NCI-H774 (cell line): ENCODE results near the gene TMEM219.

ENCODE experiments used
- DNase-seq: peaks from one replicate; lab custom pipeline; 2025; lab: John Stamatoyannopoulos, UW

Gene TMEM219

GRCh38 chr16:29995324-29995910 lies 33.5 kb downstream of the TMEM219 start, which contains the start of gene HIRIP3:
HIRIP3 (minus strand) TSS chr16:29995617; CDS start chr16:29995605, 12 bp downstream.
- DNase-seq: peak; percentile 79

DNA sequence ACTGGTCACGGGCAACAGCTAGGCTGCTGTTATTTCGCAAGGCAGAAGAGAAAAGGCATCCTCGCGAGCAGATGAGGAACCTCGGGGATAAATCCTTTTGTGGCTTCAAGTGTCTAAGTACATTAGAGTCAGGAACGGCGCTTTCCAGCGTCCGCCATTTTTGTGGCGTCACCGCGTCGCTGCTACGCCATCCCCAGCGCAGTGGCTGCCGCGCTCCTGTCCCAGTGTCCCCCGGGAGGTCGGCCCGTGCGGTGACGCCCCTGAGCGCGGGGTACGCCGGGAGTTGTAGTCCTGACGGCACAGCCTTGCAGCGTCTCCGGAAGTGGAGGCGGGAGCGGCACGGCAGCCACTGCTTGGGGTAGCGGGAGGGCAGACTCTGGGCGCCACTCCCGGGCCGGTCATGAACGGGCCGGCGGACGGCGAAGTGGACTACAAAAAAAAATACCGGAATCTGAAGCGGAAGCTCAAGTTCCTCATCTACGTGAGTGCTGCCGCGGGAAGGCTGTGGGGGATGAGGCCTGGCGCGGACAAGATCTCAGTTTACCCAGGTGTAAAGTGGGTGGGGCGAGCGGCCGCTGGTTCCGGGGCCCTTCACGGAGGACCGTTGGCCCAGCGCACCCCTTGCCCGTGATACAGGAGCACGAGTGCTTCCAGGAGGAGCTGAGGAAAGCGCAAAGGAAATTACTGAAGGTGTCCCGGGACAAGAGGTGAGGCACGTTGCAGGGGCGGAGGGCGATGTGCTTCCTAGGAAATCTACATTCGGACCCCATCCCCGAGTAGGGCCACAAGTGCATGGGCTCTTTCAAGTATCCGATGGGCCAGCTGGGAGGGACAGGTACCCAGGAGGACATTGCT lies 34.3 kb downstream of the TMEM219 start, which contains the start of gene INO80E:
INO80E (plus strand) TSS at position 331 of the 855 bp plus-strand sequence; CDS start at position 401, 70 bp downstream.
- DNase-seq: peak; percentile 97

- no peak for DNase-seq
Measured at GRCh38 chr16:29996766-29997250, 34.9 kb downstream of the TMEM219 start.

DNA sequence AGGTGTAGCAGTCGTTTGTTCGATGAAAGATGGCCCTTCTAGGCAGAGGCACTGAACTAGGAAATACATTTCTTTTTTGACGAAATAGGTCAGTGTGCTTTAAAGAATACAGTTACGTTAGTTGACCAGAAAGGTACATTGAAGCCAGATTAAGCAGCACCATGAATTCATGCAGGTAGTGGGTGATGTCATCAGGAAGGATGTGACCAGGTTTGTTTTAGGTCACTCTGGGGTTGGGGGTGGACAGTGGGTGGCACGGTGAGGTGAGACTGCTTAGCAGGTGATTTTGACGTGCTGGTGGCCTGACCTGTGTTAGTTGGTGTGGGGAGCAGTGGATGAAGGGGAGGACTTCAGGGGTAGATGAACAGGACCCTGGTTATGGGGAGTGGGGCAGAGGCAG lies 37.7 kb downstream of the TMEM219 start:
- no peak for DNase-seq

DNA sequence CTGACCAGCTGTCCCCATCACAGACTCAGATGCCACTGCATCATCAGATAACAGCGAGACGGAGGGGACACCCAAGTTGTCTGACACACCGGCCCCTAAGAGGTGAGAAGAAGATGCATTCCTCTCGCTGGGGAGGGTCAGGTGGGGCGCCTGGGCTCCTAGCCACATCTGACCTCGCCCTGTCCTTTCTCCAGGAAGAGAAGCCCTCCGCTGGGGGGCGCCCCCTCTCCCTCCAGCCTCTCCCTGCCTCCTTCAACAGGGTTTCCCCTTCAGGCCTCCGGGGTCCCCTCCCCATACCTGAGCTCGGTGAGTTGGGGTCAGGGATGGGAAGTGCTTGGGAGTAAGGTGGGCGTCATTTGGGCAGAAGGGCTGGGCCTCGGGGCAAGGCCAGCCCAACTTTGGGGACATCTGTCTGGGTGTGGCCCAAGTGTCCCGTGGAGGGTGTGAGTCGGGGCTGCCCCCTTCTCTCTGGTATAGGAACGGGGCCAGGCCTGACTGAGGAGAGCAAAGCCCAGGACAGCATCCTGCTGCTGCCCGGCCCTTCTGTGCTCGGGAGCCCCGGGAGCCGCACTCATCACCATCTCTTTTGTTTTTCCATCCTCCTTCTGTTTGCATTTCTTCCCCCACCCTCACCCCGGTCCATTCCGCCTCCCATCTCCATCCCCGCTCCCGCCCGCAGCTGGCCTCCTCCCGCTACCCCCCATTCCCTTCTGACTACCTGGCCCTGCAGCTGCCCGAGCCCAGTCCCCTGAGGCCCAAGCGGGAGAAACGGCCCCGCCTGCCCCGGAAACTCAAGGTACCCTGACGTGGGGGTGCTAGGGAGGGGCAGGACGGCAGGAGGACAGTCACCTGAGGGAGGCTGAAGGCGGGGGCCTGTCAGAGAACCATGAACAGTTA lies 39.1 kb downstream of the TMEM219 start:
- no peak for DNase-seq

DNA sequence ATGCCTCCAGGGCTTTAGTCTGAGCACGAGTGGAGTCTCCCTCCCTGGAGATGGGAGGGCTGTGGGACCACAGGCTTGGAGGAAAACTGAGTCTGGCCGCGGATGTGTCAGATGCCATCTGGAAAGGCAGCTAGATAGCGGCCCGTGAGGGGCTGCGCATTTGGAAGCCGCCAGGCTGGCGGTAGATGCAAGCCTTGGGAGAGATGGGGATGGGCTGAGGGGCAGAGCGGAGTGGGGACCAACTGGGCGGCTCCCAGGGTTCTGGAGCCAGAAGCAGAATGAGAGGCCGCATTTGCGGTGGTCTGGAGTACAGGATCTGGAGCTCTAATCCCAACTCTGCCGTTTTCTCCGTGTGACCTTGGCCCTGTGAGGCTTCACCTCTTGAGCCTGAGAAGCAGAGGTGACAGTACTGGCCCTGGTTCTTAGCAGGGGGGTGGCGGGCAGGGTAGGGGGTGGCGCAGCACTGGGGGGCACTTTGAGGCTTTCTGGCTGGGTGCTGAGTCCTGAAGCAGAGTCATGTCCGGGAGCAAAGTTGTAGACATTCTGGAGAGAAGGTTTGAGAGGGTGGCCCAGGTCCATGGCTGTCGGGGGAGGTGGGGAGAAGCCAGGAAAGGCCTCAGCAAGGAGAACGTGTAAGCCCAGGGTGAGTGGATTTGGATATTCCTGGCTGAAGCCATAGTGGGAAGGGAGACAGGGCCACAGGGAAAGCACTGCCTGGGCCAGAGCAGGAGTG lies 40.9 kb downstream of the TMEM219 start:
- no peak for DNase-seq

DNA sequence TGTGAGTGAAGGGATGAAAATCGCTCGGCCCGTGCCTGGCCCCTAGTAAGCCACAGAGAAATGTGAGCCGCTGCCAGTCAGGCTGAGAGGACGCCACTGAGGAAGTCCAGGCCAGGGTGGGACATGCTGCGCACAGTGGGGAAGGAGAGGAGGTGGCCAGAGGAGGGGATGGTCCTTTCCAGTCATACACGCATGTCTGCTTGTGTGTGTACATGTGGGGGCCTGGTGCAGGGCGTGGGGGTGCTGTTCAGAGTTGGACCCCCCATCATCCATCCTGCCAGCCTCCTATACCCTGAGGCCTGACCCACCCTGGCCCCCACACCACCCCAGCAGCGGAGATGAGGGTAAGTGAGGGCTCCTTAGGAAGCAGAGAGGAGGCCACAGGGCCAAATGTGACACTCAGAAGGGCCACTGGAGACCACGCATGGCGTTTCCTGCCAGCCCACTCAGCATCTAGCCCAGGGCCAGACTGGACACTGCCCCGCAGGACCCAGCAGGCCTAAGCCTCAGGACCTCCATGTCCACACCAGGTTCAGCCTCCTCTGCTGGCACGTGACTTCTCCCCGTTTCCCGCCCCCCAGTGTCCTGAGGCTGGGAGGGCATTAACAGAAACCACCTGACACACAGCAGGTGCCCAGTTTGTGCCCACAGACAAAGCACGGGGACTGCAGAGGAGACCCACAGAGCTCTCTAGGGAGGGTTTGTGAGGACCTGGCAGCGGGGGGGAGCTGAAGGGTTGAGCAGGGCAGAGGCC lies 42.0 kb downstream of the TMEM219 start:
- DNase-seq: no peak

DNA sequence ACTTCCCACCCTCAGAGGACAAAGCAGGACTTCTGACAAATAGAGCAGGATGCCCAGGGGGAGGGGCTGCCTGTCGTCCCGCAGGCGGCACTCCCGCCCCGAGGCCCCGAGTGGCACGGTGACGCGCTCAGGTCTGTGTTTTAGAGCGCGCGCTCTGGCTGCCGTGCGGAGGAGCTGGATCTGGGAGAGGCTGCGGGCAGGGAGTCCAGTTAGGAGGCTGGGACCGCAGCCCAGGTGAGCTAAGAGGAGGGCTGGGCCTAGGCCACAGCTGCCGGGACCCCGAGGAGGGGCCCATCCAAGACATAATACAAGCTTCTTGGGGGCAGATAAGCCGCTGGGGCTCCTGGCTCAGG lies 42.5 kb downstream of the TMEM219 start:
- DNase-seq: no peak

- DNase-seq: no peak
Measured at GRCh38 chr16:30004811-30005242, 42.9 kb downstream of the TMEM219 start.

DNA sequence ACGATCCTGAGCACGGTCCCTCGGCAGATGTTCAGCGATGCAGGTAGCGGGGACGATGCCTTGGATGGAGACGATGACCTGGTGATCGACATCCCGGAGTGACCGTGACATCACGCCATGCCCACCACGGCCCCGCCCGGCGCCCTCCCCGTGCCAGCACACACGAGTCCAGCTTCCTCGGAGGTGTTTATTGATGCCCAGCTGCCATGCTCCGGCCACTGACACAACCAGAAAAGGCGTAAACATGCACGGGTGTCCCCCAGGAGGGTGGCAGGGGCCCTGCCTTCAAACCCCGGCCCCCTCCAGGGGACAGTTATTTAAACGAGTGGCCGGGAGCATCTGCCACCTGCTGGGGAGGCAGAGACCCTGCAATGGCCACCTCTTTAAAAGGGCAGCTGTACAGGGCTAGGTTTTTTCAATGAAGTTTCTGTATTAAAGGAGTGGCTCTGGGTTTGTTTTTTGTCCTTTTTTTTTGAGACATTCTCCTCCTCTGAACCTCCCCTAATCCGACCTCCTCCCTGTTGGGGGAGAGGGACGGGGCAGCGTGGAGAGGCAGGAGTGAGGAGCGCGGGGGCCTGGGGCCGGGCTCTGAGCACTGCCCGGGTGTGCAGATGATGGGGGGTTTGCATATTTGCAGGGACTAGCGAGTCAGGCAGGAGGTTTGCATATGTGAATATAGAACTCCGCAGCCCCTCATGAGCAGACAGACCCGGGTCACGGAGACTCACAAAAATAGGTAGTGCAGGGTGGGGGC lies 43.6 kb downstream of the TMEM219 start:
- no peak for DNase-seq

GRCh38 chr16:30006095-30006473 lies 44.2 kb downstream of the TMEM219 start:
- no peak for DNase-seq

- no peak for DNase-seq
Measured at GRCh38 chr16:30006659-30007377, 44.9 kb downstream of the TMEM219 start.

GRCh38 chr16:30007378-30007895 lies 45.6 kb downstream of the TMEM219 start:
- DNase-seq: no peak

DNA sequence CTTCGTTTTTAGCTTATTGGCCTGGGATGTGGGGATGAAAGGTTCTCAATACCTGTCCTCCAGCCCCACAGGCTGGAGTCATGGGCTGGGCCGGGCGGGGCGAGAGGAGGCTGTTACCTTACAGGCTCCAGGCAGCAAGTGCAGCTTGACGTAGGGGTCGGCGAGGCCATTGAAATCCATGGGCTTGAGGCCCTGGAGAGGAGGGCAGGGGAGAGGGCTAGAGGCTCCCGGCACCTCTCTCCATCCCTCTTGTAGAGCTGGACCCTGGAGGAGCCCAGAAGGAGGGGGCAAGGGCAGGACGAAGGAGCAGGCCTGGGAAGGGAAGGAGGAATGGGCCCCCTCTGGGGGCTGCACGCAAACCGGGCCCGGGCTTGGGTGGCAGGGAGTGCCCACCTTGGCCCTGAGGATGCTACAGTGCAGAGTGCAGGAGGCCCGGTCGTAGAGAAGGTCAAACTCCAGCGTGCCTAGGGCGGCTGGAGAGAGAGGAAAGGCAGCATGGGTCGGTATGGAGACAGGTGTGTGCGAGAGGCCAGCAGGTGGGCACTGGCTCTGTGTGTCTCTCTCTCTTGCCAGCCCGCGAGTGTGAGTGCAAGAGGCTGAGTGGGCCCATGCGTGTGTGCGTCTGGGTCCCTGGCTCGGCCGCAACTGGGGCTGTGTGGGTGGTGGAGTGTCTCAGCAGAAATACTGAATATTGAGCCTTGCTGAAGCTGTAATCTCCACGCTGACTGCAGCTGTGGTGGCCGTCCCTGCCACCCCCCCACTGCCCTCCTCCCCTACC lies 47.4 kb downstream of the TMEM219 start:
- DNase-seq: no peak

GRCh38 chr16:30009990-30010843 lies 48.3 kb downstream of the TMEM219 start:
- no peak for DNase-seq

DNA sequence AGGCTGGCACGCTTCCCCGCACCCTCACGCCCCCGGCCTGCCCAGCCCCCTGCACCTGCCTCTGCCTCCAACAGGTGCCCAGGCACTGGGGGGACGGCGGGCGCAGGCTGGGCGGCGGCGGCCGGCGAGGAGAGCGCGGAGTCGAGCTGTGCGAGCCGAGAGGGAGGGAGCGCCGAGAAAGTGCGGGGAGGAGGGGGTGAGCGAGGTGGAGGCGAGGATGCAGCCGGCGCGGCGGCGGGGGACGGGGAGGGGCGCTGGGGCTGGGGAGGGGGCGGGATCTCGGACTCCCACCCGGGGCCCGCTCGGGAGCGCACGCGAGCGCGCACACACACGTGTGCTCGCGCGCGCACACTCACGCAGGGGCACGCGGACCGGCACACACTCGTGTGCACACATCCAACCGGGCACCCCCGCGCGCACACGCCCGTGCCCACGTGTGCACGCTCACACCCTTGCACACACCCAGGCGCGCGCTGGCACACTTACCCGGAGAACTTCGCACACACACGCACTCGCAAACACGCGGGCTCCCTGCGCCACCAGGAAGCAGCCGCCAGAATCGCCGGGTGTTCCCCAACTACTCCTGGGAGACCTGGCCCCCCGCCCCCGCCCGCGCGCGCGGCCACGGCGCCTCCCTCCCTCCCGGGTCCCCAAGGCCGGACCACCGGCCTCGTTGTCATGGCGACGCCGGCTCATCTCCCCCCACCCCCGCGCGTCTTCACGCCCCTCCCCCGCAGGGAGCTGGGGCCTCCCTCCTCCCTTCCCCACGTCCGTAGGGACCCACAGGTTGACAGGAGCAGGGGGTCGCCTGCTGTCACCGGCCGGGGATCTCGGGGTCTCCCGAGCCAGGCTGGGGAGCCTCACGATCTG lies 49.2 kb downstream of the TMEM219 start, which contains the start of gene DOC2A:
DOC2A (minus strand) TSS at position 184 of the 870 bp plus-strand sequence. CDS start 805 bp downstream, outside the sequence.
- no peak for DNase-seq
